GM20000 (cell line): ENCODE results near the gene WWOX.

Experiments used
- DNase-seq: peaks from one replicate; pipeline ENCODE4 v3.0.0; 2012; ENCODE audit warnings: low spot score
- TF ChIP-seq, protein P1 (sequence below): IDR thresholded peaks from 2 replicates; pipeline ENCODE4 v1.5.1; 2012; ENCODE audit warnings: mild to moderate bottlenecking, control low read depth; ENCODE audit errors: extremely low read depth, missing control alignments

The WWOX gene

GRCh38 chr16:78817200-78817739 lies 717.8 kb downstream of the WWOX start:
- TF ChIP-seq, protein P1, sequence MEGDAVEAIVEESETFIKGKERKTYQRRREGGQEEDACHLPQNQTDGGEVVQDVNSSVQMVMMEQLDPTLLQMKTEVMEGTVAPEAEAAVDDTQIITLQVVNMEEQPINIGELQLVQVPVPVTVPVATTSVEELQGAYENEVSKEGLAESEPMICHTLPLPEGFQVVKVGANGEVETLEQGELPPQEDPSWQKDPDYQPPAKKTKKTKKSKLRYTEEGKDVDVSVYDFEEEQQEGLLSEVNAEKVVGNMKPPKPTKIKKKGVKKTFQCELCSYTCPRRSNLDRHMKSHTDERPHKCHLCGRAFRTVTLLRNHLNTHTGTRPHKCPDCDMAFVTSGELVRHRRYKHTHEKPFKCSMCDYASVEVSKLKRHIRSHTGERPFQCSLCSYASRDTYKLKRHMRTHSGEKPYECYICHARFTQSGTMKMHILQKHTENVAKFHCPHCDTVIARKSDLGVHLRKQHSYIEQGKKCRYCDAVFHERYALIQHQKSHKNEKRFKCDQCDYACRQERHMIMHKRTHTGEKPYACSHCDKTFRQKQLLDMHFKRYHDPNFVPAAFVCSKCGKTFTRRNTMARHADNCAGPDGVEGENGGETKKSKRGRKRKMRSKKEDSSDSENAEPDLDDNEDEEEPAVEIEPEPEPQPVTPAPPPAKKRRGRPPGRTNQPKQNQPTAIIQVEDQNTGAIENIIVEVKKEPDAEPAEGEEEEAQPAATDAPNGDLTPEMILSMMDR, result no peak
- DNase-seq, result no peak

- TF ChIP-seq, protein P1, result no peak
- no peak for DNase-seq
Measured at GRCh38 chr16:78821335-78821734, 721.9 kb downstream of the WWOX start.

DNA sequence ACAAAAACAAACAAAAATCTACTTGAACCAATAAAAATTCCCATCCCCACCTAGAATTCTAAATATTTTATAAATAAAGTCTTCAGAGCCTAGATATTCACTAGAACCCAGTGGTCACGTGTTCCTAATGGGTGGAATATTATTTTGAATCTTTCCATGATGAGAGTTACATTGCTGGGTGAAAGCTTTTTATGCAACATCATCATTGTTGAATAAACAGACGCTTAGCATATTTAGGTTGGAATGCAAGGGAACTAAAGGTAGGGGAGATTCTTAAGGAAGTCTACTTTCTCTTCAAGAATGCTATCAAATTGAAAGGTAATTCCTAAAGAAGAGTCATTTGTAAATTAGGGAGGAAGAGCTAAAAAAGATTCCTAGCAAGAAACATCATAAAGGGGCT lies 723.1 kb downstream of the WWOX start:
- TF ChIP-seq, protein P1, result no peak
- DNase-seq, result no peak

GRCh38 chr16:78823027-78823426 lies 723.6 kb downstream of the WWOX start:
- TF ChIP-seq, protein P1, result no peak

GRCh38 chr16:78829280-78829679 lies 729.8 kb downstream of the WWOX start:
- DNase-seq, result no peak
- TF ChIP-seq, protein P1, result no peak

More at GRCh38 chr16:78823027-78823426, 723.6 kb downstream of the WWOX start:
- no peak for DNase-seq

DNA sequence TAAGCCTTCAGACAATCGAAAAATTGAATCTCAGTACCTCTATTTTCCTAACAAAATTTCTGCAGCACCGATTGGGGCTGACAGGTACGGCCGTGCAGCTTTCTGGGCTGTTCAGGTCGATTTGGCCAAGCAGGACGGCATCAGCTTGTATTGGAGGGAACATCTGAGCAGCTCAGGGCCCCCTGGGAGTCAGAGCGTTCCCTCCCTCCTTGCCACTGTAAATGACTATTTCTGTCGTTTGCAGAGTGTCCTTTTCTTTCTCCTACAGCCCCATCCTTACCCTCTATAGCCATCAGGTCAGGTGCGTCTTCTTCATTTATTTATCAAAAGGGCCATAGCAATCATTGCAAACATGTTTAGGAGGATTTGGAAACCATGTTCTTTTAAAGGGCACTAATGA lies 731.1 kb downstream of the WWOX start:
- DNase-seq, result no peak
- TF ChIP-seq, protein P1, result no peak

DNA sequence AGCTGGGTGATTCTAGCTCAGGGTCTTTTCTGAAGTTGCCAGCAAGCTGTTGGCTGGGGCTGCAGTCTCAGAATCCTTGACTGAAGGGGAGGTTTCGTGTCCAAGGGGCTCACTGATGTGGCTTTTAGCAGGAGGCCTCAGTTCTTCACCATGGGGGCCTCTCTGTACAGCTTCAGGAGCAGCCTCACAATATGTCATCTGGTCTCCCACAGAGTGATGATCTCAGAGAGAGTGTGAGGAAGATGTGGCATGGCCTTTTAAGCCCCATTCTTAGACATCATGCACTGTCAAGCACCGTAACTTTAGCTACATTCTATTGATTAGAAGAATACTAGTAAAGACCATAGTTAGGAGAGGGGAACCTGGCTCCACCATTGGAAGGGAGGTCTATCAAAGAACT lies 732.6 kb downstream of the WWOX start:
- TF ChIP-seq, protein P1, result no peak
- no peak for DNase-seq
